ENCODE data around the gene PALLD. TPM values are rescaled to one million over a fixed set of nuclear protein-coding genes. Genes with fewer than 3 reads are reported as not detected.

The PALLD gene
- total RNA-seq, 1 experiment from 2014 or later: 166 TPM

- TF ChIP-seq ZNF274 (IDR thresholded peaks at IDR 0.05; ENCODE audit: low read depth, low read length) (no peak), EGR1 (IDR thresholded peaks at IDR 0.05; ENCODE audit: low read depth) (no peak), ELF1 (IDR thresholded peaks at IDR 0.05; ENCODE audit: borderline replicate concordance, low read depth) (no peak), ZBTB33 (IDR thresholded peaks at IDR 0.05; ENCODE audit: extremely low read depth, insufficient replicate concordance, low read length) (no peak), EZH2 (IDR thresholded peaks at IDR 0.05) (no peak), SIN3A (IDR thresholded peaks at IDR 0.05; ENCODE audit: low read depth) (no peak), FOSL1 (IDR thresholded peaks at IDR 0.05; ENCODE audit: low read depth) (peak; percentile 94), POLR2AphosphoS5 (IDR thresholded peaks at IDR 0.05; ENCODE audit: low read depth, low read length) (no peak; the same call in 1 of the 2 replicates), RAD21 (IDR thresholded peaks at IDR 0.05; ENCODE audit: low read depth) (peak; percentile 33; the same call in 1 of the 2 replicates)
These were observed 45.0 kb upstream of the PALLD start (continued) for GRCh38 chr4:168451744-168452390.

GRCh38 chr4:168453146-168453545 lies 43.7 kb upstream of the PALLD start:
- Histone ChIP-seq H3K27me3 (ENCODE audit: insufficient read depth, low read length) (no peaks in the 10 kb centered on the region), H4K20me1 (ENCODE audit: insufficient read depth) (no peaks in the 10 kb centered on the region), H3K9me2 (ENCODE audit: insufficient read depth) (no peaks in the 10 kb centered on the region), H3K9me3 (ENCODE audit: control insufficient read depth in 1 of 2, insufficient read depth in 1 of 2, low read depth in 1 of 2, low read length in 2 of 2) (no peaks in the 10 kb centered on the region), H3K79me2 (ENCODE audit: insufficient read depth, low read length) (no peaks in the 10 kb centered on the region; the same call in 1 of the 2 replicates), H3K4me2 (ENCODE audit: low read length) (no peak overlapping the region), H3K9ac (ENCODE audit: low read length) (no peak overlapping the region), H3K4me3 (replicated peaks in 1 of 2; ENCODE audit: low read depth in 1 of 2, low read length in 2 of 2) (no peak overlapping the region), H3K27ac (ENCODE audit: low read depth, low read length) (peak overlapping the region; percentile 28; the same call in 1 of the 2 replicates), H3K4me1 (ENCODE audit: control insufficient read depth in 1 of 2, insufficient read depth in 2 of 2, low read length in 2 of 2) (peaks cover 18 to 35% of the 10 kb centered on the region in 2 experiments), H3K36me3 (ENCODE audit: control insufficient read depth in 1 of 2, insufficient read depth in 2 of 2, low read length in 2 of 2) (peaks cover 15 to 21% of the 10 kb centered on the region in 2 experiments), H2AFZ (ENCODE audit: low read depth, low read length, poor library complexity, severe bottlenecking) (no peak overlapping the region)
- ChIA-PET CTCF (no interaction called here), RAD21 (ENCODE audit: low non-redundant PET in 1 of 2, low total read pairs in 2 of 2, uncharacterized antibody in 2 of 2, unreplicated experiment in 2 of 2) (no interaction called here), POLR2A (no interaction called here)
- DNase-seq (ENCODE audit: low read depth, low spot score) (no peak), ATAC-seq (no peak)
- intact Hi-C loops (cut with micrococcal nuclease): no loop called here
- no TSS peak for BruUV-seq (replicated peaks)
- TF ChIP-seq POLR2AphosphoS5 (IDR thresholded peaks at IDR 0.05; ENCODE audit: low read depth, low read length): no peak
- TF ChIP-seq EZH2phosphoT487 (IDR thresholded peaks at IDR 0.05; ENCODE audit: borderline replicate concordance): no peak
- no peak for TF ChIP-seq EGR1 (IDR thresholded peaks at IDR 0.05; ENCODE audit: low read depth)
- no peak for TF ChIP-seq ZBTB33 (IDR thresholded peaks at IDR 0.05; ENCODE audit: extremely low read depth, insufficient replicate concordance, low read length)
- no peak for TF ChIP-seq ATF3 (IDR thresholded peaks at IDR 0.05)
- no peak for TF ChIP-seq TCF7L2 (IDR thresholded peaks at IDR 0.05; ENCODE audit: borderline replicate concordance, extremely low read depth, insufficient read depth, insufficient read length)
- no peak for TF ChIP-seq CEBPB (IDR thresholded peaks at IDR 0.05; ENCODE audit: low read depth)
- TF ChIP-seq SP1 (IDR thresholded peaks at IDR 0.05; ENCODE audit: low read depth): no peak
- no peak for TF ChIP-seq POLR2A (IDR thresholded peaks at IDR 0.05; ENCODE audit: borderline replicate concordance, extremely low read depth, insufficient read depth, insufficient read length)
- no peak for TF ChIP-seq ZNF274 (IDR thresholded peaks at IDR 0.05; ENCODE audit: low read depth, low read length)
- TF ChIP-seq SRF (IDR thresholded peaks at IDR 0.05; ENCODE audit: low read depth): no peak
- no peak for TF ChIP-seq RAD21 (IDR thresholded peaks at IDR 0.05; ENCODE audit: low read depth)
- no peak for TF ChIP-seq SIN3A (IDR thresholded peaks at IDR 0.05; ENCODE audit: low read depth)
- no peak for TF ChIP-seq YY1 (IDR thresholded peaks at IDR 0.05; ENCODE audit: extremely low read depth, insufficient replicate concordance, low read depth, low read length)
- no peak for TF ChIP-seq MAX (IDR thresholded peaks at IDR 0.05)
